H9 (cell line): Measurements from ENCODE around the gene CFAP99. TPM values are rescaled to one million over a fixed set of nuclear protein-coding genes. Genes with fewer than 3 reads are reported as not detected.

Source experiments
- DNase-seq: peaks from one replicate; pipeline ENCODE4 v3.0.0-alpha.2; 2017
- H2AFZ ChIP-seq: one replicate; pipeline ENCODE4 v1.6.1; 2013; ENCODE audit warnings: mild to moderate bottlenecking, low read length, control low read depth, moderate library complexity
- H2AK5ac ChIP-seq: 2 replicates; pipeline ENCODE4 v1.6.1; 2013; ENCODE audit warnings: low read length, control low read depth, mixed read lengths; ENCODE audit not compliant: insufficient read length
- H2BK120ac ChIP-seq: one replicate; pipeline ENCODE4 v1.6.1; 2013; ENCODE audit warnings: low read depth, mild to moderate bottlenecking, low read length, control low read depth, inconsistent platforms; ENCODE audit not compliant: poor library complexity, severe bottlenecking
- H2BK12ac ChIP-seq: 2 replicates; pipeline ENCODE4 v1.6.1; 2013; ENCODE audit warnings: low read length, control low read depth, mixed read lengths, low read depth; ENCODE audit not compliant: insufficient read length
- H2BK15ac ChIP-seq: 2 replicates; pipeline ENCODE4 v1.6.1; 2013; ENCODE audit warnings: low read depth, low read length, control low read depth
- H2BK20ac ChIP-seq: one replicate; pipeline ENCODE4 v1.6.1; 2013; ENCODE audit warnings: low read depth, mild to moderate bottlenecking, low read length, control low read depth, inconsistent platforms; ENCODE audit not compliant: poor library complexity, severe bottlenecking
- H2BK5ac ChIP-seq: 2 replicates; pipeline ENCODE4 v1.6.1; 2013; ENCODE audit warnings: low read length, control low read depth, mixed read lengths; ENCODE audit not compliant: insufficient read length
- H3K14ac ChIP-seq: 2 replicates; pipeline ENCODE4 v1.6.1; 2013; ENCODE audit warnings: low read length, control low read depth; ENCODE audit not compliant: insufficient read depth
- H3K18ac ChIP-seq: 2 replicates; pipeline ENCODE4 v1.6.1; 2013; ENCODE audit warnings: low read depth, mild to moderate bottlenecking, mixed read lengths, low read length, control low read depth; ENCODE audit not compliant: insufficient read length
- H3K23ac ChIP-seq: 2 replicates; pipeline ENCODE4 v1.6.1; 2013; ENCODE audit warnings: low read length, control low read depth, mixed read lengths, low read depth; ENCODE audit not compliant: insufficient read length
- H3K23me2 ChIP-seq: 2 replicates; pipeline ENCODE4 v1.6.1; 2013; ENCODE audit warnings: low read depth, mild to moderate bottlenecking, mixed read lengths, low read length, control low read depth; ENCODE audit not compliant: insufficient read length, poor library complexity, severe bottlenecking
- H3K27ac ChIP-seq: 2 replicates; pipeline ENCODE4 v1.5.1; 2013; ENCODE audit warnings: low read length, control low read depth, mixed read lengths, low read depth; ENCODE audit not compliant: insufficient read length
- H3K27me3 ChIP-seq: 2 replicates; pipeline ENCODE4 v1.6.1; 2013; ENCODE audit warnings: low read length, control low read depth, inconsistent platforms; ENCODE audit not compliant: insufficient read depth
- H3K4ac ChIP-seq: 2 replicates; pipeline ENCODE4 v1.6.1; 2013; ENCODE audit warnings: low read depth, mild to moderate bottlenecking, control low read depth, inconsistent platforms, low read length, moderate library complexity
- H3K4me1 ChIP-seq: 2 replicates; pipeline ENCODE4 v1.6.1; 2013; ENCODE audit warnings: low read length, control low read depth, inconsistent platforms; ENCODE audit not compliant: insufficient read depth
- H3K4me2 ChIP-seq: 2 replicates; pipeline ENCODE4 v1.6.1; 2013; ENCODE audit warnings: low read length, control low read depth, mixed read lengths; ENCODE audit not compliant: insufficient read length, insufficient read depth
- H3K56ac ChIP-seq: 2 replicates; pipeline ENCODE4 v1.6.1; 2013; ENCODE audit warnings: low read depth, mild to moderate bottlenecking, mixed read lengths, low read length, control low read depth; ENCODE audit not compliant: insufficient read length
- H3K79me1 ChIP-seq: 2 replicates; pipeline ENCODE4 v1.6.1; 2013; ENCODE audit warnings: low read depth, mild to moderate bottlenecking, moderate library complexity, low read length, control low read depth, inconsistent platforms; ENCODE audit not compliant: insufficient read depth, poor library complexity, severe bottlenecking
- H3K79me2 ChIP-seq: 2 replicates; pipeline ENCODE4 v1.6.1; 2013; ENCODE audit warnings: low read length, control low read depth, inconsistent platforms; ENCODE audit not compliant: insufficient read depth
- H3K9ac ChIP-seq: 2 replicates; pipeline ENCODE4 v1.6.1; 2013; ENCODE audit warnings: low read length, control low read depth, mixed read lengths; ENCODE audit not compliant: insufficient read length; ENCODE audit errors: extremely low read depth
- H3K9me3 ChIP-seq: one replicate; pipeline ENCODE4 v1.6.1; 2013; ENCODE audit warnings: low read depth, low read length, inconsistent platforms; ENCODE audit not compliant: control insufficient read depth
- H3T11ph ChIP-seq: one replicate; pipeline ENCODE4 v1.6.1; 2013; ENCODE audit warnings: mild to moderate bottlenecking, low read length, control low read depth, inconsistent platforms
- H4K20me1 ChIP-seq: one replicate; pipeline ENCODE4 v1.6.1; 2013; ENCODE audit not compliant: control insufficient read depth, insufficient read length, insufficient read depth
- H4K5ac ChIP-seq: 2 replicates; pipeline ENCODE4 v1.6.1; 2013; ENCODE audit warnings: low read depth, mild to moderate bottlenecking, mixed read lengths, low read length, control low read depth; ENCODE audit not compliant: insufficient read length
- H4K8ac ChIP-seq: replicated peaks from 2 replicates; pipeline ENCODE4 v1.6.1; 2013; ENCODE audit warnings: low read length, control low read depth, mixed read lengths, low read depth; ENCODE audit not compliant: insufficient read length
- H4K91ac ChIP-seq: 2 replicates; pipeline ENCODE4 v1.6.1; 2013; ENCODE audit warnings: low read depth, mild to moderate bottlenecking, moderate library complexity, mixed read lengths, low read length, control low read depth; ENCODE audit not compliant: insufficient read length
- H3K27ac Mint-ChIP-seq, 3 experiments: 2 replicates in 2 of 3; 3 replicates in 1 of 3; pipeline ENCODE4 v1.8.0; 2020 to 2021; ENCODE audit warnings: mixed read lengths in 3 of 3, mild to moderate bottlenecking in 1 of 3, moderate library complexity in 1 of 3
- H3K27me3 Mint-ChIP-seq: 2 replicates; pipeline ENCODE4 v1.8.0; 2021; ENCODE audit warnings: low read depth, mild to moderate bottlenecking, moderate library complexity, mixed read lengths
- H3K36me3 Mint-ChIP-seq, 3 experiments: 2 replicates in 2 of 3; 3 replicates in 1 of 3; pipeline ENCODE4 v1.8.0; 2020 to 2021; ENCODE audit warnings: low read depth in 3 of 3, mixed read lengths in 3 of 3; ENCODE audit not compliant: insufficient read depth in 1 of 3
- H3K4me1 Mint-ChIP-seq, 2 experiments: 2 replicates each; pipeline ENCODE4 v1.8.0; 2020; ENCODE audit warnings: mixed read lengths in 2 of 2
- H3K4me3 Mint-ChIP-seq, 2 experiments: 2 replicates in 1 of 2; 3 replicates in 1 of 2; pipeline ENCODE4 v1.8.0; 2020 to 2021; ENCODE audit warnings: mild to moderate bottlenecking in 2 of 2, mixed read lengths in 2 of 2, moderate library complexity in 1 of 2
- H3K9me3 Mint-ChIP-seq, 2 experiments: 2 replicates in 1 of 2; 3 replicates in 1 of 2; pipeline ENCODE4 v1.8.0; 2020; ENCODE audit warnings: mild to moderate bottlenecking in 2 of 2, mixed read lengths in 2 of 2, moderate library complexity in 1 of 2
- CTCF ChIP-seq: fragments of 200-600 bp; sonication (generic); conservative IDR thresholded peaks from 3 replicates; pipeline ENCODE4 v1.8.0; 2021; ENCODE audit warnings: antibody characterized with exemption, mild to moderate bottlenecking
- WGBS: extraction: QIAGEN DNeasy Blood & Tissue Kit; methylation state at CpG from one replicate; pipeline ENCODE4 v1.1.7; 2013; ENCODE audit warnings: missing lambda C conversion rate, low lambda C conversion rate, mixed read lengths; ENCODE audit not compliant: insufficient read length; ENCODE audit errors: extremely low coverage; 5-methylcytosine and 5-hydroxymethylcytosine counted together
- total RNA-seq: library from RNA; stranded (reverse); gene quantifications from 2 replicates; pipeline ENCODE4 v1.2.1, GENCODE V29; 2021

CFAP99 gene
- total RNA-seq, 1 experiment from 2014 or later, result 0.35 TPM

GRCh38 chr4:2445130-2445529 lies 26.4 kb downstream of the CFAP99 start:
- Histone ChIP-seq H2BK120ac (no peak overlapping the region), H3K9me3 (no peaks in the 10 kb centered on the region), H2BK15ac (no peak overlapping the region), H3K27me3 (no peaks in the 10 kb centered on the region), H3K18ac (no peak overlapping the region), H3K79me2 (no peaks in the 10 kb centered on the region), H4K91ac (no peak overlapping the region), H3K23ac (no peak overlapping the region), H3K56ac (no peak overlapping the region), H3T11ph (no peak overlapping the region), H2BK20ac (no peak overlapping the region), H2AK5ac (no peak overlapping the region), H4K8ac (no peak overlapping the region), H3K4me2 (no peak overlapping the region), H3K14ac (no peak overlapping the region), H2BK12ac (no peak overlapping the region), H3K23me2 (no peaks in the 10 kb centered on the region), H2BK5ac (no peak overlapping the region), H3K27ac (no peak overlapping the region), H3K79me1 (no peaks in the 10 kb centered on the region), H2AFZ (no peak overlapping the region), H3K4ac (no peak overlapping the region), H4K20me1 (no peaks in the 10 kb centered on the region), H3K9ac (no peak overlapping the region), H3K4me1 (no peaks in the 10 kb centered on the region; the same call in 1 of the 2 replicates), H4K5ac (no peak overlapping the region)
- no peak for DNase-seq
- no peaks in the 10 kb centered on the region for H3K9me3 Mint-ChIP-seq
- no peak for TF ChIP-seq CTCF
- H3K4me3 Mint-ChIP-seq, result no peak overlapping the region
- H3K27ac Mint-ChIP-seq, result no peak overlapping the region; a peak in 1 of 7 replicates
- peaks cover 0 to 4% of the 10 kb centered on the region in 2 experiments; a peak in 3 of 4 replicates for H3K4me1 Mint-ChIP-seq
- peaks cover 3% of the 10 kb centered on the region for H3K27me3 Mint-ChIP-seq
- H3K36me3 Mint-ChIP-seq, result no peaks in the 10 kb centered on the region
- WGBS, result no CpG with 5 or more reads among the region's 9 CpGs
